Measurements from ENCODE around the gene PRMT3.

DNA sequence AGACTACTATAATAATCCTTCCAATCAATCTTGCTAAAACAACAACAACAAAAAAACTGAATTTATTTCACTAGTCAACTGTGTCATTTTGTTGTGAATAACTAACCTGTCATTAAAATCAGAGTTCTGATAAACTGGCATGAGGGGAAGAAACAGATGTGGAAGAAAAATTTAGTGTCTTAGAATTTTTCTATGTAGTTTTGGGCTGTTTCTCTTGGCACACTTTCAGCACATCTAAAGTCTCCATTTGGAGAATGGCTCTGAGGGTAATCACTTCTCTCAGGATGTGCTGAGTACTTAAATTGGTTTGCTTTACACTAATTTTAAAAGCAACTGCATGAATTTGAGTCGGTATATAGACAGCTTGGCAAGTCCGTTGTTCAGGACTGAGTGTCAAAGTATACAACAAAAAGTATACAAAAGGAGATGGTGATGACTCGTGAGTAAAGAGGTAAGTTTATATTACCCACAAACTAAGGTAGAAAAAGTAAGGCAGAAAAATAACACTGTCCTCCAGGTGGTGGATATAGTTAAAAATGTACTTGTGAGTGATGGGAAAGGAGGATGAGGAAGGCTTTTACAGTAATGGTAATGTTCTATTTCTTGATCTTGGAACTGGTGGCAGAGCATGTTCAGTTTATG, 13.8 kb upstream of the PRMT3 start:
- TF ChIP-seq, protein P1, sequence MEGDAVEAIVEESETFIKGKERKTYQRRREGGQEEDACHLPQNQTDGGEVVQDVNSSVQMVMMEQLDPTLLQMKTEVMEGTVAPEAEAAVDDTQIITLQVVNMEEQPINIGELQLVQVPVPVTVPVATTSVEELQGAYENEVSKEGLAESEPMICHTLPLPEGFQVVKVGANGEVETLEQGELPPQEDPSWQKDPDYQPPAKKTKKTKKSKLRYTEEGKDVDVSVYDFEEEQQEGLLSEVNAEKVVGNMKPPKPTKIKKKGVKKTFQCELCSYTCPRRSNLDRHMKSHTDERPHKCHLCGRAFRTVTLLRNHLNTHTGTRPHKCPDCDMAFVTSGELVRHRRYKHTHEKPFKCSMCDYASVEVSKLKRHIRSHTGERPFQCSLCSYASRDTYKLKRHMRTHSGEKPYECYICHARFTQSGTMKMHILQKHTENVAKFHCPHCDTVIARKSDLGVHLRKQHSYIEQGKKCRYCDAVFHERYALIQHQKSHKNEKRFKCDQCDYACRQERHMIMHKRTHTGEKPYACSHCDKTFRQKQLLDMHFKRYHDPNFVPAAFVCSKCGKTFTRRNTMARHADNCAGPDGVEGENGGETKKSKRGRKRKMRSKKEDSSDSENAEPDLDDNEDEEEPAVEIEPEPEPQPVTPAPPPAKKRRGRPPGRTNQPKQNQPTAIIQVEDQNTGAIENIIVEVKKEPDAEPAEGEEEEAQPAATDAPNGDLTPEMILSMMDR (IDR thresholded peaks at IDR 0.05) = no peak
- no peak for TF ChIP-seq POLR2A (IDR thresholded peaks at IDR 0.05)
